ENCODE measurements around the gene KIR2DL1. TPM values are rescaled to one million over a fixed set of nuclear protein-coding genes. Genes with fewer than 3 reads are reported as not detected.

The KIR2DL1 gene
- total and polyA plus RNA-seq, 2 of the 4 experiments (the other 2 are of a cell fraction): not detected

DNA sequence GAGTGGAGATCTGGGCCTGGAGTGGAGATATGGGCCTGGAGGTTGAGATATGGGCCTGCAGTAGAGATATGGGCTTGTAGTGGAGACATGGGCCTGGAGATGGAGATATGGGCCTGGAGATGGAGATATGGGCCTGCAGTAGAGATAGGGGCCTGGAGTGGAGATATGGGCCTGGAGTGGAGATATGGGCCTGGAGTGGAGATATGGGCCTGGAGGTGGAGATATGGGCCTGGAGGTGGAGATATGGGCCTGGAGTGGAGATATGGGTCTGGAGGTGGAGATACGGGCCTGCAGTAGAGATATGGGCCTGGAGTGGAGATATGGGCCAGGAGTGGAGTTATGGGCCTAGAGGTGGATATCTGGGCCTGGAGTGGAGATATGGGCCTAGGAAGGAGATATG lies 30.9 kb upstream of the KIR2DL1 start:
- Histone ChIP-seq H3K4me3 (ENCODE audit: insufficient read depth, low read depth, low read length) (no peak overlapping the region), H3K9ac (ENCODE audit: low read depth, low read length) (no peak overlapping the region), H4K20me1 (ENCODE audit: insufficient read depth, low read length) (no peaks in the 10 kb centered on the region), H2BK20ac (ENCODE audit: low read depth, low read length) (no peak overlapping the region), H3K79me1 (ENCODE audit: low read depth in 1 of 2, low read length in 2 of 2) (no peaks in the 10 kb centered on the region), H2AK9ac (replicated peaks; ENCODE audit: low read depth, low read length, poor library complexity) (no peak overlapping the region), H2BK120ac (ENCODE audit: low read depth, low read length) (no peak overlapping the region), H3K56ac (ENCODE audit: extremely low read depth, insufficient read depth, low read length) (no peak overlapping the region), H3K36me3 (ENCODE audit: control insufficient read depth, insufficient read depth, low read length) (no peaks in the 10 kb centered on the region), H3K4ac (ENCODE audit: low read depth, low read length) (no peak overlapping the region), H3K14ac (replicated peaks; ENCODE audit: low read depth, low read length) (no peak overlapping the region), H3K9me3 (ENCODE audit: control insufficient read depth, insufficient read depth, low read length) (peaks cover 26% of the 10 kb centered on the region), H3K23ac (ENCODE audit: low read depth, low read length) (no peak overlapping the region), H3K18ac (ENCODE audit: low read depth, low read length) (no peak overlapping the region), H3K4me2 (ENCODE audit: low read depth, low read length) (no peak overlapping the region), H2BK15ac (ENCODE audit: low read depth, low read length) (no peak overlapping the region), H4K8ac (ENCODE audit: low read depth in 2 of 2, low read length in 2 of 2) (no peak overlapping the region), H2AK5ac (ENCODE audit: low read depth, low read length) (no peak overlapping the region), H3K9me1 (ENCODE audit: insufficient read depth, low read length) (no peaks in the 10 kb centered on the region), H3K27ac (ENCODE audit: insufficient read depth, low read length) (no peak overlapping the region), H2AFZ (replicated peaks; ENCODE audit: low read length, poor library complexity) (no peak overlapping the region), H4K5ac (ENCODE audit: low read depth, low read length) (no peak overlapping the region), H3K27me3 (ENCODE audit: control insufficient read depth, insufficient read depth, low read length) (no peaks in the 10 kb centered on the region), H2BK5ac (ENCODE audit: low read depth, low read length, poor library complexity, severe bottlenecking) (no peak overlapping the region), H3K4me1 (ENCODE audit: control insufficient read depth, insufficient read depth, low read length) (no peaks in the 10 kb centered on the region), H4K91ac (ENCODE audit: insufficient read depth, low read depth, low read length) (no peak overlapping the region)
- TF ChIP-seq MAFK (IDR thresholded peaks at IDR 0.05; ENCODE audit: low read depth, low read length) (no peak), NFE2L2 (IDR thresholded peaks at IDR 0.05; ENCODE audit: low read depth, low read length) (no peak), BHLHE40 (IDR thresholded peaks at IDR 0.05; ENCODE audit: low read depth, low read length) (no peak), CHD1 (IDR thresholded peaks at IDR 0.05; ENCODE audit: low read depth, low read length) (no peak), CEBPB (IDR thresholded peaks at IDR 0.05; ENCODE audit: low read depth, low read length) (no peak), RCOR1 (IDR thresholded peaks at IDR 0.05; ENCODE audit: insufficient replicate concordance, low read length) (no peak), RFX5 (IDR thresholded peaks at IDR 0.05; ENCODE audit: low read depth, low read length) (no peak), ELK1 (IDR thresholded peaks at IDR 0.05; ENCODE audit: borderline replicate concordance, low read depth, low read length) (no peak)
- TF ChIP-seq, protein P1, sequence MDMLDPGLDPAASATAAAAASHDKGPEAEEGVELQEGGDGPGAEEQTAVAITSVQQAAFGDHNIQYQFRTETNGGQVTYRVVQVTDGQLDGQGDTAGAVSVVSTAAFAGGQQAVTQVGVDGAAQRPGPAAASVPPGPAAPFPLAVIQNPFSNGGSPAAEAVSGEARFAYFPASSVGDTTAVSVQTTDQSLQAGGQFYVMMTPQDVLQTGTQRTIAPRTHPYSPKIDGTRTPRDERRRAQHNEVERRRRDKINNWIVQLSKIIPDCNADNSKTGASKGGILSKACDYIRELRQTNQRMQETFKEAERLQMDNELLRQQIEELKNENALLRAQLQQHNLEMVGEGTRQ (IDR thresholded peaks at IDR 0.05; ENCODE audit: low read depth, low read length): no peak
- in situ Hi-C loops (cut with MboI; ENCODE audit: low sequenced_read_pairs) (no loop called here), dilution Hi-C loops (cut with HindIII; ENCODE audit: low sequenced_read_pairs, unreplicated experiment) (no loop called here), intact Hi-C loops (cut with micrococcal nuclease) (no loop called here)
- WGBS, 2 experiments (ENCODE audit: extremely low coverage in 2 of 2, insufficient read length in 1 of 2): 44% methylated on average over 1 of the region's 1 CpG; no CpG with 5 or more reads in 1 of the 2 experiments
- ATAC-seq (ENCODE audit: low read depth): no peak
- DNase-seq: no peak
- POLR2A ChIA-PET (ENCODE audit: unreplicated experiment): no interaction called here
- CTCF ChIA-PET: no interaction called here
- BruUV-seq (replicated peaks): no TSS peak

Measured in IMR-90 (cell line).